Measurements from ENCODE around the gene ITGA7.

- no peak for TF ChIP-seq CTCF (IDR thresholded peaks at IDR 0.05)
- TF ChIP-seq EP300 (IDR thresholded peaks at IDR 0.05): no peak
- no peak for TF ChIP-seq POLR2AphosphoS5 (IDR thresholded peaks at IDR 0.05)
- TF ChIP-seq POLR2A (IDR thresholded peaks at IDR 0.05): no peak
These were observed 42.9 kb downstream of the ITGA7 start for GRCh38 chr12:55664826-55665225.

Measured in upper lobe of left lung (tissue), 4 donors.